CD4-positive, alpha-beta T cell treated with Interleukin-2 at 100 ng/mL for 4 hours (primary cell): ENCODE data around the gene TCF4.

Source experiments
- DNase-seq: peaks from one replicate; pipeline ENCODE4 v3.0.0-alpha.2; 2020; ENCODE audit warnings: low spot score

Gene TCF4

GRCh38 chr18:55346961-55347740, 240.8 kb downstream of the TCF4 start:
- DNase-seq, result no peak

- DNase-seq, result no peak
Observed at GRCh38 chr18:55346387-55346786, 241.6 kb downstream of the TCF4 start.

- DNase-seq, result no peak
Observed at GRCh38 chr18:55345103-55345950, 242.7 kb downstream of the TCF4 start.

GRCh38 chr18:55343396-55344073, 244.5 kb downstream of the TCF4 start:
- DNase-seq, result no peak

- DNase-seq, result no peak
Observed at GRCh38 chr18:55340998-55341397, 247.0 kb downstream of the TCF4 start.

GRCh38 chr18:55339990-55340389, 248.0 kb downstream of the TCF4 start:
- DNase-seq, result no peak

GRCh38 chr18:55338978-55339650, 248.9 kb downstream of the TCF4 start:
- no peak for DNase-seq

GRCh38 chr18:55337908-55338521, 250.0 kb downstream of the TCF4 start:
- no peak for DNase-seq

GRCh38 chr18:55337138-55337537, 250.9 kb downstream of the TCF4 start:
- no peak for DNase-seq

- no peak for DNase-seq
Observed at GRCh38 chr18:55336438-55337100, 251.4 kb downstream of the TCF4 start.

GRCh38 chr18:55334875-55335274, 253.1 kb downstream of the TCF4 start:
- DNase-seq, result no peak

GRCh38 chr18:55331301-55331700, 256.7 kb downstream of the TCF4 start:
- DNase-seq, result no peak

GRCh38 chr18:55328301-55328700, 259.7 kb downstream of the TCF4 start:
- DNase-seq, result no peak

GRCh38 chr18:55327454-55327853, 260.5 kb downstream of the TCF4 start:
- DNase-seq, result no peak

- no peak for DNase-seq
Observed at GRCh38 chr18:55326134-55326533, 261.9 kb downstream of the TCF4 start.

- DNase-seq, result no peak
Observed at GRCh38 chr18:55324166-55324565, 263.8 kb downstream of the TCF4 start.

GRCh38 chr18:55323051-55323994, 264.7 kb downstream of the TCF4 start:
- no peak for DNase-seq

- DNase-seq, result no peak
Observed at GRCh38 chr18:55322178-55322735, 265.7 kb downstream of the TCF4 start.
